Body of pancreas (tissue), 4 donors: ENCODE measurements around the gene MXI1. TPM values are rescaled to one million over a fixed set of nuclear protein-coding genes. Genes with fewer than 3 reads are reported as not detected.

Experiments used
- ATAC-seq: fragments of 150-250 bp; one replicate; pipeline ENCODE4 v1.9.1; 2016
- DNase-seq, 4 donors: peaks; one replicate each; pipeline ENCODE4 v3.0.0-alpha.2; 2019
- H3K27ac ChIP-seq, 4 donors: fragments of 200-600 bp; sonication (generic); 1 replicate in 3 of 4; 2 replicates in 1 of 4; pipeline versions ENCODE4 v1.5.1 to v1.6.1; 2016 to 2019; ENCODE audit warnings: mild to moderate bottlenecking in 1 of 4, mixed read lengths in 1 of 4, moderate library complexity in 1 of 4
- H3K27me3 ChIP-seq, 2 donors: fragments of 200-600 bp; sonication (generic); one replicate each; pipeline ENCODE4 v1.6.0; 2016; ENCODE audit warnings: mild to moderate bottlenecking in 1 of 2
- H3K36me3 ChIP-seq, 2 donors: fragments of 200-600 bp; sonication (generic); replicated peaks in 1 of 2; 2 replicates each; pipeline ENCODE4 v1.5.1; 2016; ENCODE audit warnings: low read depth in 2 of 2; ENCODE audit not compliant: insufficient read depth in 1 of 2
- H3K4me1 ChIP-seq: fragments of 200-600 bp; sonication (generic); one replicate; pipeline ENCODE4 v1.6.0; 2016
- H3K4me3 ChIP-seq, 2 donors: fragments of 200-600 bp; sonication (generic); 1 replicate in 1 of 2; 2 replicates in 1 of 2; pipeline ENCODE4 v1.5.1; 2016 to 2019
- H3K9me3 ChIP-seq, 3 donors: fragments of 200-600 bp; sonication (generic); 1 replicate in 2 of 3; 2 replicates in 1 of 3; pipeline ENCODE4 v1.5.1; 2016
- CTCF ChIP-seq, 7 experiments: fragments of 450-650 bp in 4 of 7; fragments of 200-600 bp in 3 of 7; sonication (generic) in 3 of 7; IDR thresholded peaks; one replicate each; pipeline ENCODE4 v1.5.1; 2016 to 2019; ENCODE audit warnings: antibody characterized with exemption in 7 of 7
- POLR2A ChIP-seq, 3 donors: fragments of 450-650 bp; IDR thresholded peaks; one replicate each; pipeline ENCODE4 v1.6.1; 2016; ENCODE audit warnings: antibody characterized with exemption in 3 of 3, mild to moderate bottlenecking in 2 of 3
- WGBS, 2 donors: methylation state at CpG; one replicate each; pipeline ENCODE4 v1.1.5; 2017; 5-methylcytosine and 5-hydroxymethylcytosine counted together
- intact Hi-C: fragments of 100-400 bp; cut with DNase I; formaldehyde crosslinking; loops from one replicate; pipeline ENCODE4 v1.15.1; 2023
- total RNA-seq, 2 donors: library from RNA; depleted of rRNA; stranded (reverse); fragments of >200 nt; gene quantifications; one replicate each; pipeline ENCODE4 v1.1.0, GENCODE V29; 2016

Gene MXI1
- total RNA-seq, 2 donors from 2014 or later = 14.8 to 24.1 TPM

- Histone ChIP-seq H3K4me3 (no peak overlapping the region), H3K36me3 (no peaks in the 10 kb centered on the region), H3K4me1 (peaks cover 72% of the 10 kb centered on the region), H3K27me3 (no peaks in the 10 kb centered on the region), H3K27ac (no peak overlapping the region), H3K9me3 (no peaks in the 10 kb centered on the region)
- WGBS, 2 donors = 71 to 91% methylated on average over 6 of the region's 6 CpGs
- no peak for TF ChIP-seq CTCF (IDR thresholded peaks at IDR 0.05)
- no peak for TF ChIP-seq POLR2A (IDR thresholded peaks at IDR 0.05)
- DNase-seq = no peak
- no peak for ATAC-seq
- intact Hi-C loops = no loop called here
Observed at GRCh38 chr10:110218632-110219031, 11.2 kb downstream of the MXI1 start.

- no peaks in the 10 kb centered on the region for H3K9me3 ChIP-seq
- TF ChIP-seq CTCF (IDR thresholded peaks at IDR 0.05) (no peak), POLR2A (IDR thresholded peaks at IDR 0.05) (no peak)
- intact Hi-C loops = loop anchor here (10.0 kb wide), 1 partner anchor 55 kb away; no protein-coding TSS in a partner anchor
Observed at GRCh38 chr10:110219884-110220283, 12.5 kb downstream of the MXI1 start.

GRCh38 chr10:110220398-110220797, 13.0 kb downstream of the MXI1 start:
- Histone ChIP-seq H3K4me1 (peaks cover 57% of the 10 kb centered on the region), H3K4me3 (no peak overlapping the region), H3K27ac (peak overlapping the region; percentile 22 to 58 (median 43)), H3K9me3 (no peaks in the 10 kb centered on the region), H3K27me3 (no peaks in the 10 kb centered on the region), H3K36me3 (no peaks in the 10 kb centered on the region)
- WGBS, 2 donors = 36 to 48% methylated on average over 2 of the region's 2 CpGs
- TF ChIP-seq CTCF (IDR thresholded peaks at IDR 0.05) (no peak), POLR2A (IDR thresholded peaks at IDR 0.05) (no peak)
- DNase-seq (peak; percentile 44 to 64 (median 56)), ATAC-seq (peak; percentile 38)
- intact Hi-C loops = loop anchor here (10.0 kb wide), 1 partner anchor 54 kb away; no protein-coding TSS in a partner anchor

More at GRCh38 chr10:110219884-110220283, 12.5 kb downstream of the MXI1 start:
- Histone ChIP-seq H3K27me3 (no peaks in the 10 kb centered on the region), H3K27ac (peak overlapping the region; percentile 22 to 58 (median 43)), H3K4me3 (no peak overlapping the region), H3K4me1 (peaks cover 60% of the 10 kb centered on the region), H3K36me3 (no peaks in the 10 kb centered on the region)
- no peak for DNase-seq
- 52 to 55% methylated on average over 7 of the region's 7 CpGs for WGBS, 2 donors
- no peak for ATAC-seq

- ATAC-seq (no peak), DNase-seq (no peak)
- TF ChIP-seq POLR2A (IDR thresholded peaks at IDR 0.05) (no peak), CTCF (IDR thresholded peaks at IDR 0.05) (no peak)
- Histone ChIP-seq H3K4me1 (peaks cover 51% of the 10 kb centered on the region), H3K27me3 (no peaks in the 10 kb centered on the region), H3K4me3 (no peak overlapping the region), H3K9me3 (no peaks in the 10 kb centered on the region), H3K36me3 (no peaks in the 10 kb centered on the region), H3K27ac (peak overlapping the region; percentile 59 to 83 (median 80))
- 65 to 73% methylated on average over 4 of the region's 4 CpGs for WGBS, 2 donors
- intact Hi-C loops = loop anchor here (10.0 kb wide), 1 partner anchor 54 kb away; no protein-coding TSS in a partner anchor
Observed at GRCh38 chr10:110221044-110221720, 13.8 kb downstream of the MXI1 start.
